DMS53 treated with DMSO at 0.1 percent for 48 hours (cell line): ENCODE measurements around the gene NEK8.

ENCODE experiments used
- DNase-seq: peaks from one replicate; lab custom pipeline; 2025; ENCODE audit not compliant: unreplicated experiment; lab: John Stamatoyannopoulos, UW

Gene NEK8

DNA sequence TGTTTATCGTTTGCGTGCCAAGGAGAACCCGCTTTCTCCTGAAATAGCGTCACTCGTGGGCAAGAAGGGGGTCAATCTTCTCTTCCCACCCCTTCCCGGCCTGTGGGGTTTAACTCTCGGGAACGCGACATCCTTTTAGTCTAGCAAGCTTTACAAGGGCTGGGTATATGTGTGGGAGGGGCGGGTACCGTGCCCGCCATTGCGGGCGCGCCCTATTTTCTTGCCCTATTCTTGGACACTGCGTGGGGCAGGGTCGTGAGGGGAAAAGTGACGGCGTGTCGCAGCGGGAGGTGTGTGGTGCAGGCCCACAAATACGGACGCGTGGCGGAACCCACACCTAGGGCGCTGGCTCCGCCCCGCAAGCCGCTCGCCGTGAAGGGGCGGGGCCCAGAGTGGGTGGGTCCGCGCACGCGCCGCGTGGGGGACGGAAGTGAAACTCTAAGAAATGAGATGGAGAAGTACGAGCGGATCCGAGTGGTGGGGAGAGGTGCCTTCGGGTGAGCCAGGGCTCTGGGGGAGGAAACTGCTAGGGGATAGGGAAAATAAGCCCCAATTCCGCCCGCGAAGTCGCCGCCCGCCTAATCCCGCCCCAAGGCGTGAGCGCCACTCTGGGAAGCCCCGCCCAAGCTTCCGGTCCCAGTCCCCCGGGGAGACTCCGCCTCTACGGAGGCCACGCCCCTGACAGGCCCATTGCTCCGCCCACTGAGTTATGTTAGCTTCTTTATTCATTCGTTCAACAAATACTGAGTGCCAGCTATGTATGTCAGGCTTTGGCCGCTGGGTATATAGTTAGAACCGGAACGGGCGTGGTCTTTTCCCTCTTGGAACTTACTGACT lies at the start of gene NEK8:
Gene NEK8 (plus strand): TSS at position 425 of the 837 bp plus-strand sequence. CDS start 26 bp downstream, at position 451.
- DNase-seq, result peak; percentile 79

DNA sequence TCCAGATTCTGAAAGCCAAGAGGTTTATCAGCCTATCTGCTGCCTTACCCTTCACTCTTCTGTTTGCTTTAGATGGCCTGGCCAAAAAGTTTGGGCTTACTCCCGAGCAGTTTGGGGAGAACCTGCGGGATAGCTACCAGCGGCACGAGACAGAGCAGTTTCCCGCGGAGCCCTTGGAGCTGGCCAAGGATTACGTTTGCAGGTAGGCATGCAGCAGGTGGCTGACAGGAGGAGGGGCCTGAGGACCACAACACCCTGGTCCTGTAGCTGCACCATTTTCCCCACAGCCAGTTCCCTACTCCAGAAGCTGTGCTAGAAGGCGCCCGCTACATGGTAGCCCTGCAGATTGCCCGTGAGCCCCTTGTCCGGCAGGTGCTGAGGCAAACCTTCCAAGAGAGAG lies 45.9 kb upstream of the NEK8 start:
- DNase-seq, result no peak

DNA sequence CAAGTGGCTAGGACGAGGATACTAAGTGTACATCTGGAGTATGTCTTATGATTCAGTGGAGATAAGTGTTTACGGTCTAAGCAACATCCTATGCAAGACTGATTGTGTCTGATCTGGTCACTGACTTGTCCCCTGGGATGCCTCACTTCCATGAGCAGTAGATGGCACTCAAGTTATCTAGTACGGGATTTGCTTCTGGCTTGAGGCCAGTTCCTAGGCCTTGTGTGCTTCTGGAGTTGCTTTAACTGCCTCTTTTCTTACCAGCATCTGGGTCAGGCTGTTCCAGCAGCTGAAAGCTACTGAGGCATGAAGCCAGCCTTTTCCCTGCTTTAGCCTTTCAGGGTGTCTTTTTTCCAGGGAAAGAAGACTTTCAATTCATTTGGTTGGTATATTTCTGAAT lies 43.6 kb upstream of the NEK8 start:
- DNase-seq, result peak; percentile 44

GRCh38 chr17:28685366-28685765 lies 43.2 kb upstream of the NEK8 start:
- DNase-seq, result no peak

DNA sequence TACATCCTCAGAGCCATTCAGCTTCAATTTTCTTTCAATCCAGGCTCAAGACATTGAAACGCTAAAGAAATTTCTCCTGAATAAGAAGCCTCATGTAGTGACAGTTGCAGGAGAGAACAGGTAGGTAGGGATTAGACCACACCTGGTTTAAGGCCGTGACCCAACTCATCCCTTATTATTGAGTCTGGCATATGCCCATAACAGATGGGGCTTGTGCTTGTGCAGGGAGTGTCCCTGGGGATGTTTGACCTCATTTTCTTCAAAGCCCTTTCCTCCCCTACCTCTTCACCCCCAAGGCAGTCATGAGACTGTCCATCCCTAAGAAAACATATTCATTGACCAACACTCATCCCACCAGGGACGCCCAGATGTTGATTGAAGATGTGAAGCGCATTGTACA lies 42.3 kb upstream of the NEK8 start:
- DNase-seq, result no peak

DNA sequence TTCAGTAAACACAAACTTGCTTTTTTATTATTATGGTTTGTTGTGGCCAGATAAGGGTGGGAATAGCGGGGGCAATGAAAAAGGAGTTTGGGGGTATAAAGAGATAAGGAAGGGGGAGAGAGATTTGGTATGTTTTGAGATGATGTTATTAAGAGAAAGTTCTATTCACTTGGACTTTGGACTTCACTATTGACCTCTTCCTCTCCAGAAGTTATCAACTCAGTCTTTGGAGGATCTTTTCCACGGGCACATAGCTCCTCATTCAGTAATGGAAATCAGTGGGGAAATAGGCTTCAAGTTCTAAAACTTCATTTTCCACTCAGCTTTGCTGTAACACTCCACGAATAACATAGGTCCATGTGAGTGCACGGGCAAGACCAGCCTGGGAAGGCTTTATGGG lies 40.1 kb upstream of the NEK8 start:
- DNase-seq, result no peak

- no peak for DNase-seq
Observed at GRCh38 chr17:28689011-28689410, 39.6 kb upstream of the NEK8 start.

GRCh38 chr17:28693869-28694268 lies 34.7 kb upstream of the NEK8 start:
- DNase-seq, result no peak

GRCh38 chr17:28698253-28698941 lies 30.2 kb upstream of the NEK8 start:
- peak; percentile 88 for DNase-seq

- DNase-seq, result no peak
Observed at GRCh38 chr17:28700278-28700677, 28.3 kb upstream of the NEK8 start.

DNA sequence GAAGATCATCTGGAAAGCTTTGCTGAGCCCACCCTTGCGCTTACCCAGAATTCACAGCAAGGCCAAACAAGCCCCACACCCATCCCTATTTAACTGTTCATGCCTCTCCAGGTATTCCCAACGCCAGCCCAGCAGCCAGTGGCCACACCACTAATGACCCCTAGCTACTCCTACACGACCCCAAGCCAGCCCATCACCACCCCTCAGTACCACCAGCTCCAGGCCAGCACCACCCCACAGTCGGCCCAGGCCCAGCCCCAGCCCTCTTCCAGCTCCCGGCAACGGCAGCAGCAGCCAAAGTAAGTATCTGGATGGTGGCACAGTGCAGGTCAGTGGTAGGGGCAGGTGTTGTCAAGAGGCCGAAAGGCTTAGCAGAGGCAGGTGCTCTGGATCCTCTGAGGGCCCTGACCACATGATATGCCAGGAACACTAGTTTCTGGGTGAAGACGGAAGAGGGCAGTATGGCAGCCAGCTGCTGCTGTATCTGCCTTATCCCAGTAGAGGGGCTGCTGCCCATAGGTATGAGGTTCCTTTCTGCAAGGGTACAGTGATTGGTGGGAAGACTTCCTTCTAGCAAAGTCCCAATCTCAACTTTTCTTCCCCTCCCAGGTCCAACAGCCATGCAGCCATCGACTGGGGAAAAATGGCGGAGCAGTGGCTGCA lies 27.6 kb upstream of the NEK8 start:
- peak; percentile 79 for DNase-seq

- DNase-seq, result no peak
Observed at GRCh38 chr17:28702026-28702751, 26.4 kb upstream of the NEK8 start.

DNA sequence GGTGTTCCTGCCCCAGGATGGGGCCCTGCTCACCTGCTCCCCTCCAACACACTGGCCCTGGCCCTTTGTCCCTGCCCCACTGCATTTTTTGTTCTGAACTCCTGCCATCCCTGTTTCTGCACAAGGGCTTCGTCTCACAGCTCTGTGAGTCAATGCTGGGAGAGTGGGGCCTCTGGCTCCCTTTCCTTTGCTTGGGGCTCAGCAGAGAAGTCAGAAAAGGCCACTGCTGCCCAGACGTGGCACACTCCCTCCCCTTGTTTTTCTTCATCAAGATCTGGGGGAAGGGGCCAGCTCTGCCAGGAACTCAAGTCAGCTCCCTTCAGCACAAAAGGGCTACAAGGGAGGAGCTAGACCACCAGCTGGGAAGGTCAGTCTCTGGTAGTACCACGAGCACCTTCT lies 25.8 kb upstream of the NEK8 start:
- DNase-seq, result no peak

- no peak for DNase-seq
Observed at GRCh38 chr17:28703552-28704218, 24.9 kb upstream of the NEK8 start.

DNA sequence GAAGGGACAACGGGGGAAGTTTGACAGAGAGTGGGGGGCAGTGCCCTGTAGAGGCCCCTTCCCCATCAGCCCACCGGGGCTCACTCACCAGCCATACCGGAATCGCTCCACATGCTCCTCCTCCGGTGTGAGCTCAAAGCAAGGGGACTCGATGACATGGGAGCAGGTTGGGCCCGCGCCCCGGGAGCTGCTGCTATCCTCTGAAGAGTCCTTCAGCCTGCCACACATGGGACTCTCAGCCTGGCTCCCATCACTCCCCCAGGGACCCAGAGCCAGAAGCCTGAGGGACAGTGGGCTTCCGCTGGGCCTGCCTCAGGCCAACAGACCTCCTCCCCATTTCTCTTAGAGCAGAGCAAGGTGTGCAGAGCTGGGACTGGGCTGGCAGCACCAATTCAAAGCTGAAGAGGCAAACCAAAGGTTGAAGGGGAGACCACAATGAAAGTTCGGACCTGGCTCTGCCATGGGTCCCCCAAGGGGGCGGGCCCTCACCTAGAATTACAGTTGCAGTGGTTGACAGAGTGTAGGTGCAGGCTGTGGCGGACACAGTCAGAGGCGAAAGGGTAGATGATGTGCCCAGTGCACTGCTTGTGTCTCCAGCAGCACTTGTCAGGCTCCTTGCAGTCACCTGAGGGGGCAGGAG lies 24.2 kb upstream of the NEK8 start:
- no peak for DNase-seq

- no peak for DNase-seq
Observed at GRCh38 chr17:28705074-28705659, 23.4 kb upstream of the NEK8 start.

- no peak for DNase-seq
Observed at GRCh38 chr17:28705728-28706334, 22.8 kb upstream of the NEK8 start.

GRCh38 chr17:28706471-28707338 lies 21.9 kb upstream of the NEK8 start:
- no peak for DNase-seq

GRCh38 chr17:28707339-28707720 lies 21.3 kb upstream of the NEK8 start:
- no peak for DNase-seq
